Skeletal muscle tissue (tissue), 4 donors: ENCODE data around the gene DUOX1. TPM values are rescaled to one million over a fixed set of nuclear protein-coding genes. Genes with fewer than 3 reads are reported as not detected.
A peak's percentile ranks its signal among the peaks of the same experiment; 100 is the strongest.

Experiments
- H3K27ac ChIP-seq: one replicate; pipeline ENCODE4 v1.7.0; 2013; ENCODE audit warnings: mild to moderate bottlenecking, low read depth, low read length, inconsistent platforms
- H3K27me3 ChIP-seq, 3 donors: one replicate each; pipeline ENCODE4 v1.7.0; 2013; ENCODE audit warnings: low read length in 3 of 3; ENCODE audit not compliant: control insufficient read depth in 3 of 3, insufficient read depth in 3 of 3
- H3K36me3 ChIP-seq, 3 donors: one replicate each; pipeline ENCODE4 v1.7.0; 2013; ENCODE audit warnings: low read length in 3 of 3; ENCODE audit not compliant: control insufficient read depth in 3 of 3, insufficient read depth in 3 of 3
- H3K4me1 ChIP-seq, 3 donors: one replicate each; pipeline ENCODE4 v1.7.0; 2013; ENCODE audit warnings: low read length in 3 of 3, mild to moderate bottlenecking in 3 of 3; ENCODE audit not compliant: control insufficient read depth in 3 of 3, insufficient read depth in 3 of 3
- H3K4me3 ChIP-seq, 3 donors: one replicate each; pipeline ENCODE4 v1.7.0; 2013; ENCODE audit warnings: low read length in 3 of 3
- H3K9ac ChIP-seq, 3 donors: one replicate each; pipeline ENCODE4 v1.7.0; 2013; ENCODE audit warnings: low read length in 3 of 3, mild to moderate bottlenecking in 3 of 3, moderate library complexity in 2 of 3, low read depth in 1 of 3
- H3K9me3 ChIP-seq, 3 donors: one replicate each; pipeline ENCODE4 v1.7.0; 2013; ENCODE audit warnings: low read length in 3 of 3; ENCODE audit not compliant: control insufficient read depth in 3 of 3
- total RNA-seq: library from RNA; depleted of rRNA; stranded (reverse); fragments of >200 nt; gene quantifications from one replicate; pipeline ENCODE4 v1.2.3, GENCODE V29; 2014
- donor health status: Osteomylitis.

The DUOX1 gene
- total RNA-seq, 1 donor from 2014 or later, result under 0.01 TPM

DNA sequence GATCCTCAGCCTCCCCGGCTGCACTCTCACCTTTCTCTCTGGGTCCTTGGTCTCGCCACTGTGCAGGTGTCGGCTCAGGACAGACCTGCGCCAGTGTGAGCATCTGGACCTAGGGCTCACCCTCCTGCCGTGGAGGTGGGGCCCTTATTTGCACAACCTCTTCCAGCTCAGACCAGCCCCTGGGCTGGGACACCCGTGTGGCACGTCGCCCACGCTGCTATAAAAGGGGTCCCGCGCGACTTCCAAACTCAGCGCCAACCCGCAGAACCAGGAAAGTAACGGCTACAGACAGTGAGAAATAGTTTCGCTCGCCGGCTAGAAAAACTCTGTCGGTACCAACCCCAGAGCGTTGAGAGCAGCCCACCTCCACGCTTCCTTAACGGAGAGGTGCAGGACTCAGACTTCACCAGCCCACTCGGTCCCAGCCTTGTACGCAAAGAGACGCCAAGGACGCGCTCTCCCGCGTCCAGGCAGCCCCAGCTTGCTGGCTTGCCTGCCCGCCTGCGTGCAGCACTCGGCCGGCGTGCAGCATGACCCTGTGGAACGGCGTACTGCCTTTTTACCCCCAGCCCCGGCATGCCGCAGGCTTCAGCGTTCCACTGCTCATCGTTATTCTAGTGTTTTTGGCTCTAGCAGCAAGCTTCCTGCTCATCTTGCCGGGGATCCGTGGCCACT is 15.6 kb upstream of the DUOX1 start, which contains the start of the genes DUOX2 and DUOXA2:
Gene DUOX2 (minus strand): TSS at position 97 of the 675 bp plus-strand sequence. CDS start 761 bp downstream, outside the sequence.
Gene DUOXA2 (plus strand): TSS at position 251 of the 675 bp plus-strand sequence. CDS start 280 bp downstream, at position 531.
- Histone ChIP-seq H3K9me3 (no peaks in the 10 kb centered on the region), H3K4me3 (peak within 1 kb of the TSS; percentile 9 to 29 (median 20)), H3K27me3 (peaks cover 86 to 88% (median 86%) of the 10 kb centered on the region in 3 donors), H3K27ac (no peak within 1 kb of the TSS), H3K4me1 (peaks cover 23 to 37% (median 27%) of the 10 kb centered on the region in 3 donors), H3K36me3 (no peaks in the 10 kb centered on the region), H3K9ac (peak within 1 kb of the TSS in 1 of 3 donors; percentile 33)

GRCh38 chr15:45114751-45115085 is 15.1 kb upstream of the DUOX1 start:
- no peaks in the 10 kb centered on the region for H3K9me3 ChIP-seq
- no peak overlapping the region for H3K9ac ChIP-seq
- H3K4me1 ChIP-seq, result peaks cover 23 to 37% (median 27%) of the 10 kb centered on the region in 3 donors
- H3K36me3 ChIP-seq, result no peaks in the 10 kb centered on the region
- peak overlapping the region in 1 of 3 donors; percentile 9 for H3K4me3 ChIP-seq
- H3K27ac ChIP-seq, result no peak overlapping the region
- H3K27me3 ChIP-seq, result peaks cover 83 to 86% (median 84%) of the 10 kb centered on the region in 3 donors

- H3K9ac ChIP-seq, result no peak overlapping the region
- no peaks in the 10 kb centered on the region for H3K36me3 ChIP-seq
- H3K4me1 ChIP-seq, result peaks cover 23 to 37% (median 27%) of the 10 kb centered on the region in 3 donors
- H3K9me3 ChIP-seq, result no peaks in the 10 kb centered on the region
- H3K4me3 ChIP-seq, result no peak overlapping the region
- H3K27me3 ChIP-seq, result peaks cover 77 to 86% (median 84%) of the 10 kb centered on the region in 3 donors
- H3K27ac ChIP-seq, result no peak overlapping the region
Observed at GRCh38 chr15:45115312-45115820, 14.4 kb upstream of the DUOX1 start.

DNA sequence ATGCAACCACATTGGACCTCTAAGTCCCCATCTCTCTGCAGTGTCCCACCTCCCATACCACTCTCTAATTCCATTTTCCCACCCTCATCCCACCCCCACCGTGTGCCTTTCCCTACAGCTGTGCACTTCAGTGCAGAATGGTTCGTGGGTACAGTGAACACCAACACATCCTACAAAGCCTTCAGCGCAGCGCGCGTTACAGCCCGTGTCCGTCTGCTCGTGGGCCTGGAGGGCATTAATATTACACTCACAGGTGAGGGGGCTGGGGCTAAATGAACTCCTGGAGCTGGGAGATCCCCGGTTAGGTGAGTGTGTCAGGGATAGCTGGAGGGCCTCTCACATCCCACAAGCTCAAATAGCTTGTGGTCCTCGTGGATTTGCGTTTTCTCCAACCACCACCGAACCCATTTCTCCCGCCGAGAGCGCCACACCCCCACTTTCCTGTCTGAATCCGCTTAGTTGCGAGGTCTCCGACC is 13.8 kb upstream of the DUOX1 start:
- peaks cover 79 to 88% (median 87%) of the 10 kb centered on the region in 3 donors for H3K27me3 ChIP-seq
- no peak overlapping the region for H3K9ac ChIP-seq
- no peak overlapping the region for H3K27ac ChIP-seq
- H3K9me3 ChIP-seq, result no peaks in the 10 kb centered on the region
- H3K4me1 ChIP-seq, result peaks cover 23 to 37% (median 27%) of the 10 kb centered on the region in 3 donors
- no peak overlapping the region for H3K4me3 ChIP-seq
- no peaks in the 10 kb centered on the region for H3K36me3 ChIP-seq

DNA sequence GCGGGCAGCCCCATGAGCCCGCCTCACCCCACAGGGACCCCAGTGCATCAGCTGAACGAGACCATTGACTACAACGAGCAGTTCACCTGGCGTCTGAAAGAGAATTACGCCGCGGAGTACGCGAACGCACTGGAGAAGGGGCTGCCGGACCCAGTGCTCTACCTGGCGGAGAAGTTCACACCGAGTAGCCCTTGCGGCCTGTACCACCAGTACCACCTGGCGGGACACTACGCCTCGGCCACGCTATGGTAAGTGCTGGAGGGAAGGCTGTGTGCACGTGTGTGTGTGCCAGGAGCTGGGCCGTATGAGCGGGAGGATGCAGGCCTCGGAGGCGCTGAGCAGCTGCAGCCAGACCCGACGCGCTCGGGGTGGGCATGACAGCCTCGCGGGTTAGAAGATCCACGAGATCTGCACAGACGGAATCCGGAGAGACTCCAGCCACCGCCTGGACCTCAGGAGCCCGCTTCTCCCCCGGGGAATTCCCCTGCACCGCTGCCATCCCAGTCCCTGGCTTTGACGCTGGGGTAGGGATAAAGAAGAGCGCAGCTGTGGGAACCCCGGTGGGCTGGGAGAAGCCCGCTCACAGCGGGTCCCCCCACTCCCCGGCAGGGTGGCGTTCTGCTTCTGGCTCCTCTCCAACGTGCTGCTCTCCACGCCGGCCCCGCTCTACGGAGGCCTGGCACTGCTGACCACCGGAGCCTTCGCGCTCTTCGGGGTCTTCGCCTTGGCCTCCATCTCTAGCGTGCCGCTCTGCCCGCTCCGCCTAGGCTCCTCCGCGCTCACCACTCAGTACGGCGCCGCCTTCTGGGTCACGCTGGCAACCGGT is 13.1 kb upstream of the DUOX1 start:
- Histone ChIP-seq H3K4me1 (peaks cover 23 to 37% (median 27%) of the 10 kb centered on the region in 3 donors), H3K36me3 (no peaks in the 10 kb centered on the region), H3K9me3 (no peaks in the 10 kb centered on the region), H3K27ac (no peak overlapping the region), H3K27me3 (peaks cover 76 to 88% (median 87%) of the 10 kb centered on the region in 3 donors), H3K4me3 (peak overlapping the region in 2 of 3 donors; percentile 40 to 49), H3K9ac (peak overlapping the region in 1 of 3 donors; percentile 25)

DNA sequence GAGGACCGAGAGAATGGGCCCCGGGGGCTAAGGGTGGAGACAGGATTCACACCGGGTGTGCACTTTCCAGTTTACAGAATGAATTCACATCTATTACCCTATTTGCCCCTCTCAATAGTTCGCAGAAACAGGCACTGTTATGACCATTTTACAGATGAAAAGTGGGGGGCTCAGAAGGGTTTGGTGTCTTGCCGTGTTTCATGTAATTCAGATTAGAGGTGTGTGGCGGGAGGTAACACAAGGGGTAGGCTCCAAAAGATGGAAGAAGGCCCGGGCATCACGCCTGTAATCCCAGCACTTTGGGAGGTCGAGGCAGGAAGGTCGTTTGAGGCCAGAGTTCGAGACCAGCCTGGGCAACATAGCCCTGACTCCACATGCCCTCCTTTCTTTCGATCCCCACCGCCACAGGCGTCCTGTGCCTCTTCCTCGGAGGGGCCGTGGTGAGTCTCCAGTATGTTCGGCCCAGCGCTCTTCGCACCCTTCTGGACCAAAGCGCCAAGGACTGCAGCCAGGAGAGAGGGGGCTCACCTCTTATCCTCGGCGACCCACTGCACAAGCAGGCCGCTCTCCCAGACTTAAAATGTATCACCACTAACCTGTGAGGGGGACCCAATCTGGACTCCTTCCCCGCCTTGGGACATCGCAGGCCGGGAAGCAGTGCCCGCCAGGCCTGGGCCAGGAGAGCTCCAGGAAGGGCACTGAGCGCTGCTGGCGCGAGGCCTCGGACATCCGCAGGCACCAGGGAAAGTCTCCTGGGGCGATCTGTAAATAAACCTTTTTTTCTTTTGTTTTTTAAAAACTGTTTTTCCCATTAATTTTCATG is 12.3 kb upstream of the DUOX1 start:
- Histone ChIP-seq H3K27me3 (peaks cover 72 to 84% (median 84%) of the 10 kb centered on the region in 3 donors), H3K4me3 (peak overlapping the region; percentile 40 to 54 (median 52)), H3K27ac (no peak overlapping the region), H3K4me1 (peaks cover 21 to 32% (median 24%) of the 10 kb centered on the region in 3 donors), H3K36me3 (no peaks in the 10 kb centered on the region), H3K9me3 (no peaks in the 10 kb centered on the region), H3K9ac (peak overlapping the region in 1 of 3 donors; percentile 57)

DNA sequence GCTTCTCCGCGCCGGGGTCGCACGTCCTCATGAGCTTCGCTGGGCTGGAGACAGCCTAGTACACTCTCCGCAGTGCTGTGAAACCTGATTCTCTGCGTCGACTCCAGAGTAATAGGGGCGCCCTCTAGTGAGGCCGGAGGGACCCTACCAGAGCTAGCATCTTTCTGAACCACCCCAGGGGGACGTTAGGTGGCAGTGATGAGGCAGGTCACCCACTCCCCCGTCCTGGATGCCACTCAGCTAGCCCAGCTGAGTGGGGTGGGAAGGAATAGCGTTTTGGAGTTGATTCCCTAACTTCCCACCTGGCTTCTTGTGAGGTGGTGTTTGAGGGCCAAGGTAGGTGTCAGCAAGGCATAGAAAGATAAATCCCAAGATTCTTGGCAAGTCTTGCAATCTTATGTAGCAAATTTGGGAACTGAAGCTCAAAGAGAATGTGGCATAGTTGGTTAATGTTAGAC is 11.6 kb upstream of the DUOX1 start:
- no peaks in the 10 kb centered on the region for H3K9me3 ChIP-seq
- H3K4me1 ChIP-seq, result peaks cover 17 to 27% (median 21%) of the 10 kb centered on the region in 3 donors
- peaks cover 68 to 84% (median 78%) of the 10 kb centered on the region in 3 donors for H3K27me3 ChIP-seq
- no peak overlapping the region for H3K27ac ChIP-seq
- H3K9ac ChIP-seq, result peak overlapping the region in 1 of 3 donors; percentile 57
- H3K4me3 ChIP-seq, result peak overlapping the region; percentile 38 to 54 (median 52)
- H3K36me3 ChIP-seq, result no peaks in the 10 kb centered on the region

GRCh38 chr15:45118996-45119395 is 10.8 kb upstream of the DUOX1 start:
- Histone ChIP-seq H3K27ac (no peak overlapping the region), H3K4me3 (no peak overlapping the region), H3K36me3 (no peaks in the 10 kb centered on the region), H3K4me1 (peaks cover 16 to 24% (median 21%) of the 10 kb centered on the region in 3 donors), H3K27me3 (peaks cover 60 to 76% (median 73%) of the 10 kb centered on the region in 3 donors), H3K9ac (no peak overlapping the region), H3K9me3 (no peaks in the 10 kb centered on the region)
